ENCODE measurements around the gene TWIST1.

TWIST1 gene

DNA sequence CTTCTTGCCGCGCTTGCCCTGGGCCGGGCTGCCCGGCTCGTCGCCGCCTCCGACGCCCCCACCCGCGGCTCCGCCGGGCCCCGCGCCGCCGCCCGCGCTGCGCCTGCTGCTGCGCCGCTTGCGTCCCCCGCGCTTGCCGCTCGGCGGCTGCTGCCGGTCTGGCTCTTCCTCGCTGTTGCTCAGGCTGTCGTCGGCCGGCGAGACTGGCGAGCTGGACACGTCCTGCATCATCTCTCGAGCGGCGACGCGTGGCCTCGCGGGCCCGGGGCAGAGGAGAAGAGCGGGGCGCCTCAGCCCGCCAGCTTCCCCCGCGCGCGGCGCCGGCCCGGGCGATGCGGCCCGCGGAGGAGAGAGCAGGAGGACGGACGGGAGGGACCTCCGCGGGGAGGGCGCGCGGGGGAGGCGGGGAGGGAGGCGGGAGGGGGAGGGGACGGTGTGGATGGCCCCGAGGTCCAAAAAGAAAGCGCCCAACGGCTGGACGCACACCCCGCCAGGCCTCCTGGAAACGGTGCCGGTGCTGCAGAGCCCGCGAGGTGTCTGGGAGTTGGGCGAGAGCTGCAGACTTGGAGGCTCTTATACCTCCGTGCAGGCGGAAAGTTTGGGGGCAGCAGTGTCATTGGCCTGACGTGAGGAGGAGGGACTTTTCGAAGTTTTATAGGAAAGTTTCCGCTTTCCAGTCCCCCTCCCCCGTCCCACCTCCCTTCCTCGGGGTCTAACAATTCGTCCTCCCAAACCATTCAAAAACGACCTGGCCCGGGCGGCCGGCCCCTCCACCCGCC lies at the start of gene TWIST1:
TWIST1 (minus strand) TSS at position 546 of the 779 bp plus-strand sequence; CDS start at position 231, 315 bp downstream.
- DNase-seq (ENCODE audit: low spot score): no peak

DNA sequence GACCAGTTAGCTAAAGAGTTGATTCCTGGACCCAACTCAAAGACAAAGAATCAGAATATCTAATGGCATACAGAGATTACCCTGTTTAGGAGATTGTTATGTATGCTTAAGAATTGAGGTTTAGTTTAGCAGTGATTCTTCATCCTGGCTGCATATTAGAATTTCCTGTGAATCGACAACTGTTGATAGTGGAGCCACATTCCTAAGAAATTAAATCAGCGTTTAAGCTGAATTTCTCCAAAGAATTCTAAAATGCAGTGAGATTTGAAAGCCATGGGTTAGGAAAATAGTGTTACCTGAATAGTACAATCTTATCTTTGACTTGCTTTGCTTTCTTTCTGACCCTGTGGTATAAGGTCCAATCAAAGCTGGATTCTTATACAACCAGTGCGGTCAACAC lies 44.2 kb upstream of the TWIST1 start:
- DNase-seq (ENCODE audit: low spot score): no peak

DNA sequence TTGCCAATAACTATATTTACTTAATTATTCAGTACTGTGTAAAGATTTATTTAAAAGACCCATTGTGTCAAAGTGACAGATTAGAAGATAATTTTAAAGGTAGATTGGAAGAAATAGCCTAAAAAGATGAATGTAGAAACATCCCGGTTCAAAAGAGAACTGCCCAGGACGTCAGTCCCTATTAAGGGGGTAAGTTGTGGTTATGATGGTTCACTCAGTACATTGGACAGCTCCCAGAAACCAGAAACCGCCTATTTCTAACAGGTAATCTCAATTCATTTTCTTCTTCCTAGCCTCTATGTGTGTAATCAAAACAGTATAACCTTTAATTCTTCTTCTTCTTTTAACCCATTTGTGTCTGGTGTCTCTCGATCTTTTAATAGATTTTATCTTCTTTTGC lies 29.3 kb upstream of the TWIST1 start:
- DNase-seq (ENCODE audit: low spot score): no peak

DNA sequence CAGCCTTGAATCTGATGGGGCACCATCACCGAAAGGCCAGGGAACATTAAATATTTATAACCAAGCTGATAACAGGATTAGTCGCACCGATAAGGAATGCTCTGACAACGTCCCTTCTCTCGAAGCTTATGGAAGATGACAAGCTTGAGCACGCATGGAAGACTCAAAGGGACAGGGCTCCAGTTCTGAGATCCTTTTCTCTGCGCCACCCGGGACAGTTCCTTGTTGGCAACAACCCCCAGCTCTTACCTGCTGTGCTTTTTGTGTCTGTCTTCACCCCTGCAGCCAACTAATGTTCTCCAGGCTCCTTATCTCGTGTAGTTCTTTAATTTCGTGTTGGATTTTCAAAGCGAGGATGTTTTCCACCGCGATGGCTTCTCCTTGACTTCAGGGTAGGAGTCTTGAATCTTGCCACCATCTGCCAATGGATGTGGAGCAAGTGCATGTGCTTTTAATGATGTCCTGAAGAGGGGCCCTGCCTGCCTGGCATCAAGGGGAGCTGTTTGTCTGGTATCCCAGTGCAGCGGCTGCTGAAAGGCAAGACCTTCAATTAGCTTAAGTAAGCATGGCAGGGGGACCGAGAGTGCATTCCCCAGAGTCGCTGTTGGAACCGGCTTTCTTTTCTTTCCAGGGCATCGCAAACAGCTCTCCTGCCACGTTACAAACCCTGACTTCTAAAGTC lies 28.1 kb upstream of the TWIST1 start:
- DNase-seq (ENCODE audit: low spot score): no peak

DNA sequence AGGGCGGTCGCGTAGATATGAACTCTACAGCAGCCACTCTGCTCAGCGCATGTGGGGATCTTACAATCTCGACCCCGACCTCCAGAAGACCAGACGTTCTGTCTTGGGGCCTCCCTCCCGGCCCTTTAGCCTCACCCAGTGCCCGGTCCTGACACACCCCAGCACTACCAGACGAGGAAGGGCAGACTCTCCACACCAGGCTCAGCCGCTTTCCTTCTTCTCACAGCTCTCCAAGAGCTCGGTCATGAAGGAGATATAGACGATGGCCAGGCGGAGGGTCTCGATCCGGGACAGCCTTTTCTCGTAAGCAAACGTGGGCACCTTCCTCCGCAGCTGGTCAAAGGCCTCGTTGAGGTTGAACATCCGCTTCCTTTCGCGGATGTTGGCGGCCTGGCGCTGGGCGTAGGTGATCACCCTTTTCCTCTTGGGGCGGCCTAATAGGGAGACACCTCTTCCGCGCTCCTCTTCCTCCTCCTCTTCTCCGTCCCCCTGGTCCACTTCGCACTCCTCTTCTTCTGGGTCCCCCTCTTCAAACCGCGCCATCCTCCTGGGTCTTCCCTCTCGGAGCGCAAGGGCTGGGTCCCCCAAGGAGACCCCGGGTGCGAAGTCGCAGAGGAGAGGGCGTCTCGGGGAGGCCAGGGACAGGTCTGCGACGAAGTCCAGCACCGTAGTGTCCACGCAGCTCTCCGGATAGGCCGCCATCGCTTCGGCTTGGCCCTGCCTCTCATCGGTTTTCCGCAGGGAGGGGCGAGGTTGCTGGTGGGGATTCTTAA lies 27.4 kb upstream of the TWIST1 start, which contains the start of gene FERD3L:
FERD3L (minus strand) TSS at position 761 of the 773 bp plus-strand sequence; CDS start at position 702, 59 bp downstream.
- no peak for DNase-seq (ENCODE audit: low spot score)

DNA sequence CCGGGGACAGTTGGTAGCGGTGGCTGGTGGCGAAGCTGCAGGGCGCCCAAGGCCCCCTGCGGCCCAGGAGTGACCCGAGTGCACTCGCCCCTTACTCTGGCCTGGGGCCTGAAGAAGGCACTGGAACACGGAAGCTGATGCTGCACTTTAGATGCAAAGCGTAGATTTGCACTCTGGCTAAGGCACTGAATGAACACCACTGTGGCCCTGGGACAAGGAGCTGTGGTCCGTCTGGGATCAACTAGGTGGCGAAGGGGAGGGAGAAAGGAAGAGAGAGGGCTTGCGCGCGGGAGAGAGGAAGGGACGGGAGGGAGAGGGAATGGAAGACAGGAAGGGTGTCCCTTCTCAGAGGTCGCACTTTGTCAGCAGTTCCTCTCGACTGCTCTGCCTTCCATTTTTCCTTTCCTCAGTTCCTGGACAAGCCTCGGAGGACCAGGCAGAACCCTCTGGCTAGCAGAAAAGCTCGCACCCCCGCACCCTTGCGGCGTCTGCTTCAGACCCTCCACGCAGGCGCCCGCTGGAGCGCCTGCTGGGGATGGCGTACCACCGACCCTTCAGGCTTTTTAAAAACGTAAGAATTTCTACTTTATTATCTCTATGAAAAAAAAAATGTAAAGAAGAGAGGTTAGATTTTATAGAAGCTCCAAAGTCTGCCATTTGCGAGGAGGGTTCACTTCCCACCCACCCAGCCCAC lies 26.6 kb upstream of the TWIST1 start:
- no peak for DNase-seq (ENCODE audit: low spot score)

DNA sequence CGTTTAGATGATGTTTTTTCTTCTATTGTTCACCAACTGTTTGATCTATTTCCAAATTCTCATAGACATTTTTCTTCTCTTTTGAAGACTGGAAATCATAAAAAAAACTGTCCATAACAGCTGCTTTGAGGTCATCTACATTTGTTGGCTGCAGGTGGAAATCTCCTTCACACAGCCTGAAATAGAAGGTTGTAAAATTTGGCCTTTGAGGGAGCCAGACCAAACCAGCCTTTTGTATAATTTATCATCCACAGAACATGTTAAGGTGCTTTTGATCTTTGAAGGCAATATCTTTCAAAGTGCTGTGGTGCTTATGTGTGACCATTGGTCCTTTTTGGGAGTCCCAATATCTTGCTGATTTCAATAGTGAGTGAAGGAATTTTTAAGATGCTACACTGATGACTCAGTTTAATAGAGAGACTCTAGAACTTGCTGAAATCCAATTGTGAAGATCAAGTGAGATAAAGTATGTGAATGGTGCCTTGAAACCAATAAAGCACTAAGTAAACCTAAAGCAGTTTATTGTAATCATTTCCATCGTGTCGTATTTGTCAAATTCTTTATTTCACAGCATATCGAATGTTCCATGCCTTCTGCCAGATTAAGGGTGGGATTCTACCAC lies 22.4 kb upstream of the TWIST1 start:
- DNase-seq (ENCODE audit: low spot score): no peak

DNA sequence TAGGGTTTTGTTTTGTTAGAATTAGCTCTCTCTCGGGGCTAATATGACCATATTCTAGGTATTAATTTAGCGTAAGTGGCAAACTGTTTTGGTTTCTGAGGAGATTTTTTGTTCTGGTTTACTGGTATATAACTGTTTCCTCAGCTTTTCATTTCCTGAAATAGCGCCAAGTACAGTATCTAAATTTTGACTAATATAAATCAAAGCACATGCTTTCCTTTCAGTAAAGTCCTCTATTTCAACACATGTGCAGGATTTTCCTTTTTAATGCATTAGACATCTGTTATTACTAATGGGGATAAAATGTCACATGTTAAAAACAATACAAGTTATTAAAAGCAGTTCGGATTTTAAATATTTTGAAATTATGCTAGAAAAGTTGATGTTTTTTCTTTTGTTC lies 16.4 kb upstream of the TWIST1 start:
- no peak for DNase-seq (ENCODE audit: low spot score)

DNA sequence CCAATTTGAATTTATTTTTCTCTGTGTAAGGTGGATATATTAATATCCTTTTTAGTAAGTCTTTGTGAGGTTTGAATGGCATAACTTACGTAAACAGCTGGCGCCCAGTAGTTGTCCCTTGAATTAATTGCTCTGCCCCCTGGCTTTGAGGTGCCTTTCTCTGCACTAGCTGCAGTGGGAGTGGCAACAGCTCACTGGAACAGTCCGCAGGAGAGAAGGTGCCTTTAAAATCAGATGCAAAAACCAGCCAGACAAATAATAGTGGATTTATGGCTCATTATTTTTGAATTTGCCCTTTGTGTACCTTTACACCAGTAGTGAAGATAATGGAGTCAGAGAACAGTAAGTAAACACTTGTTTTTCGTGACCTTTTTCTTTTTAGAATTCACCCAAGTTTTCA lies 16.0 kb upstream of the TWIST1 start:
- no peak for DNase-seq (ENCODE audit: low spot score)

DNA sequence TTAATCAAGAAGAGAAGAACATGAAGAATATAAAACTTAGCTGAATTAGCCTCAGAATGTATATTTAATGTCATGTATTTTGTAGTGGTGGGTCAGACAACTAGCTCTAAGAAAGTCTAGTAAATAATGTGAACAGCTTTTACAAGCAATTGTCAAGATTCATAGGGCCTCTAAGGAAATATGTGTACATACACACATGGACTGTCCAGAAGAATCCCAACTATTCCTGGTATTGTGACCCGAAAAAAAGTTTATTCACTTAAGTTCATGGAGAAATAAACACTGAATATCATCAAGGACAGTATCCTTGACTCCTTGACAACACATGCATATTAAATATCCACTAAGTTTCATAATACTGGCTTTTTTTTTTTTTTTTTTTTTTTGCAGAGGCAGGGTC lies 11.4 kb upstream of the TWIST1 start:
- DNase-seq (ENCODE audit: low spot score): no peak

DNA sequence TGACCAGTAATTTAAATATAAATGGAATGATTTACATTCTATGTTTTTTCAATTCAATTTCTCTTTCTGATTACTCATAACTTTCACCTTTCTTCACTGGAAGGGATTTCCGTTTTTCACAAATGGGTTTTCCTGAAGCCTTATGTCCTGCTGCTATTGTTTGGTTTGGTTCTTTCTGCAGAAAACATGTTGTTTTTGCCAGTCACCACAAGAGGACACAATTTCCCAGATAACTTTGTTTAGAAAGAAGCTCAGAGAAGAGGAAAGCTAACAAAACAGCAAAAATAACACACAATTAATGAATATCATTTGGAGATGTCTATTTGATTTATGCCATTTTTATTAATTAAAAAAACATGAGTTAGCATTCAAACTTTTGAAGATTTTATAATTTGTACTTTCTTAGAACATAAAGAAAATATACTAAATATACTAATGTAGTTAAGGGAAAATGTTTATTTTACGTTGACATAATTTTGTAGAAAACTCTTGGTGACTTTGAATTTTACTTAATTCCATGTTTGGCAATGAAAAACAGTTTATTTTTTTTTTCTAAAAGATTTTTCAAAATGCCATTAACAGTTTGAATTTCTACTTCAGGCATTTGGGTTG lies 4.6 kb upstream of the TWIST1 start:
- no peak for DNase-seq (ENCODE audit: low spot score)

DNA sequence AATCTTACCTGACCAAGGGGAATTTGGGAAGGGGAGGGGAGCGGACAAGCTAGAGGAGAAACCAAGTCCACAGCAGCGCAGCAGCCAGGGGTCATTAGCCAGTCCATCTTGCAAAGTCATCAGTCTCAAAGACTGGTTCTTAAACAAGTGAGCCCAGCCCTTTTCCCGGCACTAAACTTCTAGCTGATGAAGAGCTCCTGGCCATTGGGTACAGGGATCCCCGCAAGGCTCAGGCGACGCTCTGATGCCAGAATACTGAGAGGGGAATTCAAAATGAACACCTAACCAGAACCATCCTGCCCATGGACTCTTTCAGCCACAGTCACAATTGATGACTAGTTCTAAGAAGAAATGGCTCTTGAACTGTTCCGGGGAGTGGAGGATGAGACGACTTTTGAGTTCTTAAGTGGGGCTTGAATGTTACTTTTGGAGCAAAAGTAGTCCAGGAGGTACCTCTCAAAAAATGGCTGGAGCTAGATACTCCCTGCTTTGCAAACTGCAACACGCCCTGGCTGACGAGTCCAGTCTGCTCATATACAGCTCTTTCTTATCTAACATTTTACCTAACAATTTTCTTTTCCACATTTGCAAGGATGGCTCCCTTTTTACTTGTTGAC lies 2.5 kb upstream of the TWIST1 start:
- no peak for DNase-seq (ENCODE audit: low spot score)

DNA sequence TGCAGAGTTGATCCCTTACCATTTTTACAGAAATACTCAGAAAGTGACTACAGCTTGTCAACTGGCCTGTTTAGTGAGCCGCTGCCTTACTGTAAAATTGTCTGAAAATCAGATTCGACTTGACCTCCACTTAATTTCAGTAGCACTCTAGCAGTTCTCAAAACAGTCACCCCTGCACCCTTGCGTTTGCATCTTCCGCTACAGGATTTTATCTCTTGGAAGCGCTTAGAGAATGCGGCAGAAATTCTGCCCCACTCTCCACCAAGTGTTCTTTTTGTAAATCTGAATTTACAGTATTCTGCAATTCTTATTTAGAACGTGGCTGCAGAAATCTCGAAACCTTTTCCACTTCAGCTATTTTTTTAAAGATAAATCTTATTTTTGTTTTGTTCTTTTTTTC lies 1.9 kb upstream of the TWIST1 start:
- no peak for DNase-seq (ENCODE audit: low spot score)

DNA sequence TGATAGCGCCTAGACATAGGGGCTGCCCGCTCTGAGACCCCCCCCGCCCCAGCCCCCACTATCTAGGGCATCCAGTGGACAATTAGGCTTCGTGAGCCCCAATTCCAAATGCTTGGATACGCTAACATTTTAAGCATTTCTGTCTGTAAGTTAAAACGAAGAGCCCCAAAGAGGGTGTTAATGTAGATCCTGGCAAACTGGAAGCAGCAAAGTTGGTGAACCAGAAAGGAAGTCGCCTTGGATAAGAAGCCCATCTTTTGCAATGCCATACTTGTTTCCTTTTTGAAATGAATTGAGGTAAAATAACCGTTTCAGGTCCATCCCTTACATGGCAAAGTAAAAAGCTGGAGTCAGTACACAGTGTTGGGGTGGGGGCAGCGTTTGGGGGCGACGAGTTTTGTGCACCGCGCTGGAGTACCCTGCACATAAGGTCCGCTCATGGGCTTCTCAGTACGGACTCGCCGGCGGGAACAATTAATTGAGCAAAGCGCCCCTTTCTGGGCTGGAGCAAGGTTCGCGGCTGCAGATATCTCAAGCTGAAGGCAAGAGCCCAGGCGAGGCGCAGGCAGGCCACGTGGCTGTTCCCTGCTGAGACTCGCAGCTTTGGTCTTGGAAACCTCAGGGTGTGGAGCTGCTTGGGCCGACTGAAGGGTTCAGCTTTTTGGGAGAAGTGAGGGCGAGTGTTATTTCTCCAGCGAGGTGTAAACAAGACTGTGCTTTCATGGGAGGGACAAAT lies 1.4 kb upstream of the TWIST1 start:
- DNase-seq (ENCODE audit: low spot score): no peak

DNA sequence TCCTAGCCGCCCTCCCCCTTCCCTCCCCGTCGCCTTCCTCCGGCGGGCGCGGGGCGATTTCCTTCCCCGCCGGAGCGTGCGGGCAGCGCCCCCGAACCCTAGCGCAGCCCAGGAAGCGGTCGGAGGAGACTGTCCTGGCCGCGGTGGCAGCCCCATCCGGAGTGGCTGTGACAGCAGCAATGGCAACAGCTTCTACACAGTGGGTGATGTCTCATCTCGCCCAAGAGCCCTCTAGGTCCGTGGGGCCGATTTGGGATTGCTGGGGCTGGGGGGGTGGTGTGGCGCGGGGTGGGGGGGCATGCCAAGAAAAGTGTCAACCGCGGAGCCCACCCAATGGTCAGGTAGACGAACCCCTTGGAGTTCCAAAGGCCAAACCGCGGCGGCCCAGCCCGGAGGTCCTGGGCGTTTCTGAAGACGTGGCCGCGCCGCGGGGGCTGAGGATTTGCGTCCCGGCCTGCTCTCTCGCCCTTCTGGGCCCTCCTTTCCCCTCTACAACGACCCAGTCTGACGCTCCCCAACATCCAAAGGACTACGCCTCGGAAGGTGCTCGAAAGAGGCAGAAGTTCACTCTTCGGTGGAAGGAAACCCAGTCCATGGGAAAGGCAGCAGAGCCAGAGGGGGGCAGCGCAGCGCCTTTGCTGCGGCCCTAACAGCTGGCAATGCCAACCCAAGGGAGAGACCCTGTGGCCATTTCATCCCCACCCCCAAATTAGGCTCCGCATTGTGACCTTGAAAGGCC lies 603 bp upstream of the TWIST1 start:
- DNase-seq (ENCODE audit: low spot score): no peak

DNA sequence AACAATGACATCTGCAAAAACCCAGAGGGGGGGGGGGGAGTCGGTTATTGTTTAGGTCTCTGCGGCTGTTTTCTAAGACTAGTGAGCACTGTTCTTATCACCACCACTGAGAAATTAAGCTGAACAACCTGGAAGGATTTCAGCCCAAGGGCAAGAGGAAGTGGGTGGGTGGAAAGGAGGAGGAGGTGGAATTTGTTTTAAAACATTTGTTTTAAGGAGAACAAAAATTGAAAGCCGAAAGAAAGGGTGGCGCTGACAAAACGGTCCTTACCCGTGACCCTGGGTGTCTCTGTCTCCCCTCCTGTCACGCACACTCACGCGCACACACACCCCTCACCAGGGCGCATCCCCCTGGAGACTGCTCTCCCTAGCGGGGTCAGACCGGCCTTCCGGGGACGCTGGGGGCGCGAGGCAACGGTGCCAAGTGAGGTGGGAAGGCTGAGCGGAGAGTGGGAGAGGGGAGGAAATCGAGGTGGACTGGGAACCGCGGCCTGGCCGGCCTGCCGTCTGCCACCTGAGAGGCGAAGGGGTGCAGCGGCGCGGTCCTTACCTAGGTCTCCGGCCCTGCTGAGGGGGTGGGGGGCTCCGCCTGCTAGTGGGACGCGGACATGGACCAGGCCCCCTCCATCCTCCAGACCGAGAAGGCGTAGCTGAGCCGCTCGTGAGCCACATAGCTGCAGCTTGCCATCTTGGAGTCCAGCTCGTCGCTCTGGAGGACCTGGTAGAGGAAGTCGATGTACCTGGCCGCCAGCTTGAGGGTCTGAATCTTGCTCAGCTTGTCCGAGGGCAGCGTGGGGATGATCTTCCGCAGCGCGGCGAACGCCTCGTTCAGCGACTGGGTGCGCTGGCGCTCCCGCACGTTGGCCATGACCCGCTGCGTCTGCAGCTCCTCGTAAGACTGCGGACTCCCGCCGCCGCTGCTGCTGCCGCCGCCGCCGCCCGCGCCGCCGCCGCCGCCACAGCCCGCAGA lies 1.0 kb downstream of the TWIST1 start:
- DNase-seq (ENCODE audit: low spot score): no peak

DNA sequence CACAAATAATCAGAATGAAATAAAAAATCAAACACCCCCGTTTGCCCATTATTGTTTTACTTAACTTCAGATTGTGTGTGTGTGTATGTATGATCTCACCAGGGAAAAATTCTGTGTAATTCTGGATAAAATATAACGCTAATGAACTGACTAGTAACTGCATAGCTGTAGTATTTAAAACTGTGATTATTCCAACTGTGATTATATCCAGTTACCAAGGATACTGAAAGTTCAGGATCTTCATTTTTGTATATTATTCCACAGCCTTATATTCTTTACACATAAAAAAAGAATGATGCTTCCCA lies 2.9 kb downstream of the TWIST1 start:
- no peak for DNase-seq (ENCODE audit: low spot score)

DNA sequence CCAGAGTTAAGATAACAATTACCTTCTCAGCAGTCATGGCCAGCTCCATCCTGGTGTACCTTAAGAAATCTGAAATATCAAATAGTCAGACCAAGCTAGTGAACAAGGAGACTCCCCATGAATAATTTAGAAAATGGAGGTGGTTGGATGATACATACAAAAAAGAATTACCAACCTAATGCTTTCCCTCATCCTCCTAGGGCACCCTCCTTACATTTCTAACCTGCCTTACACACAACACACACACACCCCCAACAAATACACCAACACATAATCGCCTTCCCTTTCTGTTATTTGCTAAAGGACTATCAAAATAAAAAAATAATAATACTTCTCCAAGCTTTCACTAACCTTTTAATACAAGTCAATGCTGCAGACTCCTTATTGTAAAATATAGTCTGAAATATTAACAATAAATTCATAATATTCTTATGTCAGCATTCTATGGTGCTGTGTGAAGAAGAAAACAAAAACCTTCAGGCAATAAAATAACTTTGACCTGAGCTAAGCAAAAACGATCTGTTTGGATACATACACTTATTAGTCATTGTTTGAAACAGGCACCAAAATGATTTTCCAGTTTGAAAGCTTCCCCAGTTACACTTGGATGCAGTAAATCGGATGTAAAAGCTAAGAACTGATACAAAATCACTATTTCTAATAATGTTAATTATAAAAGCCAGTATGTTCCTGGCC lies 3.4 kb downstream of the TWIST1 start:
- DNase-seq (ENCODE audit: low spot score): no peak
